Islet of Langerhans (tissue), 1 donor: Measurements from ENCODE around the gene DDX1.

Experiments
- FAIRE-seq: peaks from one replicate; lab custom pipeline; 2011; peaks lifted over from hg19 to GRCh38; lab: Jason Lieb, UNC

DDX1 gene

GRCh38 chr2:15646661-15647060 lies 55.0 kb downstream of the DDX1 start:
- no peak for FAIRE-seq

- FAIRE-seq, result no peak
Observed at GRCh38 chr2:15647622-15648590, 56.2 kb downstream of the DDX1 start.

DNA sequence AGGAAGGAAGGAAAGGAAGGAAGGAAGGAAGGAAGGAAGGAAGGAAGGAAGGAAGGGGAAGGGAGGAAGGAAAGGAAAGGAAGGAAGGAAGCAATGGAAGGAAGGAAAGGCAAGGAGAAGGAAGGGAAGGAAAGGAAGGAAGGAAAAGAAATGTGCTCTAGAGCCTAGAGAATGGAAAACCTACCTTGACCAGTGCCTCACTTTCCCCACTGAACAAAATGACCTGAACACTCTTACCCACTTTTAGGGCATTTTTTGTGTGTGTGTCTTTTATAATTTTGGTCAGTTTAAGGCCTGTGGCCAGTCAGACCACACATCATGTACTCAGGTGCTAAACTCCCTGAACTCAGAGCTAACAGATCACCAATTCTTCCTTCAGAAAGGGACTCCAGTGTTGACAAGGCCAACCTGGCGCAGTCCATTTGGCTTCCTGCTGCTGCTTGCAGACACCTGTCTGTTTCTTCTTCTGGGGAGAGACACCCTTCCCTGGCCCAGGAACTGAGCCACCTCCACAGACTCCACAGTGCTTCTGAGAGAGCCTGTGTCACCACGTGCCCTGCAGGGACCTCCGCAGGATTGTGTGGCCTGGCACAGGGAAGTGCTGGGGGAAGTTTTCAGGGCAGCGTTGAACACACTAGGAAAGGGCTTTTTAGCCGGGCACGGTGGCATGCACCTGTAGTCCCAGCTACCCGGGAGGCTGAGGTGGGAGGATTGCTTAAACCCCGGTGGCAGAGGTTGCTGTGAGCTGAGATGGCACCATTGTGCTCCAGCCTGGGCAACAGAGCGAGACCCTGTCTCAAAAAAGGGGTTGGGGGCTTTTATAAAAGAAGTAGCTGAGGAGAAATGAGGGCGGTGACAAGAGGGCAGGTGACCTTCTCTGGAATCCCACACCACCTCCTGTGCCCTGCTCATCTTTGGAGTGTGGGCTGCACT lies 57.2 kb downstream of the DDX1 start:
- no peak for FAIRE-seq

GRCh38 chr2:15649561-15650255 lies 58.0 kb downstream of the DDX1 start:
- FAIRE-seq, result no peak

GRCh38 chr2:15650616-15651366 lies 59.1 kb downstream of the DDX1 start:
- FAIRE-seq, result no peak

DNA sequence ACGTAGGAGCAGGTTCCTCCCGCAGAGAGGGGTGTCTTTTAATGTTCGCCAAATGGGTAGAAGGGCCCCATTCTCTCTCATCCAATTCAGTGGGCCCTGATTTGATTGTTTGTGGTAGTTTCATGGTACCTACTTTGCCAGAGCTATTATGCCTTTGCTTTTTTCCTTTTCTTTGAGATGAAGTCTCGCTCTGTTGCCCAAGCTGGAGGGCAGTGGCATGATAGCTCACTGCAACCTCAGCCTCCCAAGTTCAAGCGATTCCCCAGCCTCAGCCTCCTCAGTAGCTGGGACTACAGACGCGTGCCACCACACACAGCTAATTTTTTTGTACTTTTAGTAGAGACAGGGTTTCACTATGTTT lies 59.7 kb downstream of the DDX1 start:
- FAIRE-seq, result no peak

DNA sequence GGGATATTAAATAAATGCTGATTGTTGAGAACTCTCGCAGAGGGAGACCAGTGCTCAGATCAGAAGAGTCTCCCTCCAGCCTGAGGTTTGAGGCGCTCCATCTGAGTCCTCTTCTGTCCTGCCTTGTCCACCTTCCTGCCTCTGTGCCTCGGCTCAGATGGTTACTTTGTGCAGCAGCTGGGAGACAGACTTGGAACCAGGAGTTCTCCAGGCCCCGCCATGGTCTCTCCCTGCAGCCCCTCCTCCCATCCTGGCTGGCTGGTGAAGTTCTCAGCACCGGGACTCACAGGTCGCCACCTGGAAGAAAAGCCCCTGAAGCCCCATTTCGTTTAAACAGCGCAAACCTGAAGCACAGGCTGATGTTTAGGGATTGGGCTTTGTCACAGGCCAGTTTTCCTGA lies 60.6 kb downstream of the DDX1 start:
- FAIRE-seq, result no peak

- FAIRE-seq, result no peak
Observed at GRCh38 chr2:15652801-15653200, 61.1 kb downstream of the DDX1 start.

- FAIRE-seq, result no peak
Observed at GRCh38 chr2:15653806-15654726, 62.4 kb downstream of the DDX1 start.

DNA sequence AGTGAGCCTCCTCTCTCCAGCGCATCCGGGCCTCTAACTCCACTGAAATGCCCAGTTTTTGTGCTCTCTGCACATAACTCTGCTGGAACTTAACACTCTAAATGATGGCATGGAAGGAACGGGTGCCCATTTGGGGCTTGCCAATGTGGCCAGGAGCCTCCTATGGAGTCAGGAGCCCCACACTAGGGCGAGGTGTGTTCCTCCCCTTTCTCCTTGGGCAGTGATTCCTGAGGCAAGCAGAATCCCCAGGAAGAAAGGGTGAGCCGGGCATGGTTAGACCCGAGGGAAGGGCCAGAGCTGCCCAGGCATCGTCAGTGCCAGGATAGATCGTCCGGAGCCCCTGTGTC lies 63.0 kb downstream of the DDX1 start:
- no peak for FAIRE-seq

DNA sequence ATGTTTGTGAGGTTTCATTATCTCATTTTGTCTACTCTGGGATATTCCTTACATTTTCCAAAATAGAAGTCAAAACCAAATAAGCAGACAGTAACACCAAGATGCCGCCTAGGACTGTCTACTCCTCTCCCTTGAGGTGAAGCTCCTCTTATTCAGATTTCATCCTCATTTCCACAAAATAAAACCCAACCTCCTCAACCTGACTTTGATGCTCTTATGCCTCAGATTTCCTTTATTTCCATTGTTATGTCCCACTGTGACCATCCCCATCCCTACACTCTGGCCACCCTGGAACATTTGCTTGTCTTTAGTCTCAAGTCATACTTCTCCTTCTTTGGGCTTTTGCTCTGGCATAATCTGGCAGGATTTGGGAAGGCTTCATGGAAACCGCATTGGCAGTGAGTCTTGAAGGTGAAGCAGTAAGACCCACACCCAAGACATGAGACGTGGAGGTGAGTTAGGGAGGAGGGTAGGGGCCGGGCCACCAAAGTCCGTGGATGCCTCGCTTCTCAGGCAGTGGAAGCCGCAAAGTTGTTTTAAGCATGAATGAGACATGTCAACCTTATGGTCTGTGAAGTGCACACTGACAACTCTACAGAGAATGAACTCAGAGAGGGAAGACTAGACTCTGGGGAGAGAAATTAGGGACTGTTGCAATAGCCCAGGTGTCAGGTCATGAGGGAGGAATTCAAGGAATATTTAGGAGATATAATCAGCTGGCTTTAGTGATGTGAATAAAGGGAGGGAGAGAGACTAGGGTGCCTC lies 63.6 kb downstream of the DDX1 start:
- FAIRE-seq, result no peak

DNA sequence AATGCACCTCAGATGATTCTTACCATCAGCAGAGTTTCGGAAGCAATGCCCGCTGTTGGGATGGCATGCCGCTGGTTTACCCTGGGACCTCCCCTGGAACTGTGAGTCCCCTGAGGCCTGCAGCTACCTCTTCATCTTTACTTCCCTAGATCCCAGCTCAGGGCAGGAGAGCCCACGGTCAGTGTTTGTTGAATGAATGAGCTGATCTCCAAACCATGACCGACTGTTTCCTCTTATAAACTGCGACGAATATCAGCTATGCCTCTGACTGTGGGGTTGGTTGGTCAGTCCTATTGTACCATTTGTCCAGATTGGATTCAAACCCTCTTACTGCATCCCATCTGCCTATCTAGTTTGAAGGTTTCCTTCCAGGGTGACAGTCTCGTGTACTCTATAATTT lies 64.4 kb downstream of the DDX1 start:
- FAIRE-seq, result no peak

DNA sequence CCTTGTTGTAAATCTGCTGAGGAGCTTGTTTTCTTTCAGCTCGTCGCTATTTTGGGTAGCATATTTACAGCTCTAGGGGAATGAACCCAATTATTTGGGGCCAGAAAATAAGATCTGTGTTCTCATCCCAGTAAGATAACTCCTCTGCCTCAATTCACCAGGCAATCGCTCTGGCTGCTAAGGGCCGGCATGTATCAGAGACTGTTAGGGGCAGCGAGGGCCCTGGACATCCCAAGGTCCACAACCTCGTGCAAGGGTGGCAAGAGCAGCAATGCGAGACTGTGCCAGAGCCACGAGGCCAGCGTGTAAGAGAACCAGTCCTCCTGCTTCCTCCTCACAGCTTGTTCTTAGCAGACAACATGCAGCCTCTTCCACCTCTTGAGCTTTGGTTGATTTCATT lies 66.1 kb downstream of the DDX1 start:
- no peak for FAIRE-seq

GRCh38 chr2:15658911-15659310 lies 67.2 kb downstream of the DDX1 start:
- FAIRE-seq, result no peak

DNA sequence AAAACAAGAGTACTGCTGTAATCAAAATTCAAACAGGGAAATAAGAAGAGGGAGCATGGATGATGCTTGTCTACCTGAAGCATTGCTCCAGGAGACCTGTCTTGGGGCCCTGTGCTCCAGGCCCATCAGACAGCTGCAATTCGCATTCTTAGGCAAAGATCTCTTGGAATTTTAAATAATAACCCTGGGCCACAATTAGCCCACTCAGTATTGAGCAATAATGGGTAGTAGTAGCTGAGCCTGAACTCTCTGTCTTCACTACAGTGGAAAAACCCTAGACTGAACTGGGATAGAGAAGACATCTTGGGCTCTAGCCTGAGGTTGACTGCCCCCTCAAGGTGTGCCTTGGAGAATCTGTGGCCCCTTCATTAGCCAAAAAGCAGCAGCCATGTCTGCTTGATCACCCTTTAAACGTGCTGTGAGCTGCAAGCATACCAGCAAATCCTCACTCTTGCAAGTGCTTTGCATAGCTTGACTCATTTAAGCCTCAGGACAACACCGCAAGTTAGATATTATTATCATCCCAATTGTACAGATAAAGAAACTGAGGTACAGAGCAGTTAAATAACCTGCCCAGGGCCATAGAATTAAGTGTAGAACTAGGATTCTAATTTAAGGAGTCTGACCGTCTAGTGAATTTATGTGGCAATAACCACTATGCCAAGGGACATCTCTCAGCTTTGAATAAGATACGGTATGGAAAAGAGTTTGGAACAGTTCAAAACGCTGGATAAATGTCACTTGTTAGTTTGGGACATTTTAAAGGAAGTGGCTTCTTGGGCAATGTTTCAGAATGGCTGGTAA lies 69.0 kb downstream of the DDX1 start:
- FAIRE-seq, result no peak

DNA sequence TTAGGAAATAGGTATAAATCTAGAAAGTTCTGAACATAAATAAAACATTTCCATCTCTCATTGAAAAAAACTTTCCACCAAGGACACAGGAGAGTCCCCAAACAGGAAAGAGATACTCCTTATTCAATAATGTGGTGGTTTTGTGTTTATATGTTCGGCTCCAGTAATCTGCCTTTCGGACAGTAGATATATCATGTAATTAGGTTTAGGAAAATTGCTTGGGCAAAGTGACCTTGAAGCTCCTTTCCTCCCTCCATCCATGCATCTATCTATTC lies 69.6 kb downstream of the DDX1 start:
- no peak for FAIRE-seq

DNA sequence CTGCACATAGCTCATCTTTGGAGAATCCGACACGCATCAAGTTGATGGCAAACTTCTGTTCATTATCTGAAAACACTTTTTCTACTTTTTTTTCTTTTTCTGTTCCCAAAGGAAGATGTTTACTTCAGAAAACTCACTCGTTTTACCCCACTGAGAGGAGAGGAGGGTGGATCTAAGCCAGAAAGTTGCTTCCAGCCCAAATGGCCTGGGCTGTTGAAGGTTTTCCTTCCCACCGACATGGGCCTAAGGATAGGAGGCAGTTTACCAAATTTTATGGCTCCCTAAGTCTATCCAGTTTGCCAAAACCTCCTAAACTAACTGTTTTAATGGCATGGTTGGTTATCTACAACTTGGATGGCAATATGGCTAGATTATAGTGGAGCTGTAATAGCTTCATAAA lies 70.4 kb downstream of the DDX1 start:
- no peak for FAIRE-seq

DNA sequence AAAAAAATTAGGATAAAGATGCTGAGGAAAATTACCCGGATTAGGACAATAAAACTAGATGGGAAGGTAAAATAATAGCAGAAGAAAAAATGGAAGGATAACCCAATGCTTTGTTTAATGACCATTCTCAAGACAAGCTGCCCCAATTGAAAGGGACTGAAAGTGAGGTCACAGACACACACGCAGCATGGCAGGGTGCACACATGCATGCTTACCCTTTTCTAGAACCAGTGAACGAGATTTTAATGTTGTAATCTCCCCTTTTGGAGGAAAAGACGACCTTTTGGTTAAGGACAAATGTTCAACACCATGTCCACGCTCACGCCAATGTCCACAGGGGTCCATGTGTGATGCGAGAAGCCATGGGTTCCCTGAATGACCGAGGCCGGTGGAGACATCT lies 70.9 kb downstream of the DDX1 start:
- FAIRE-seq, result no peak

GRCh38 chr2:15663802-15664201 lies 72.1 kb downstream of the DDX1 start:
- no peak for FAIRE-seq
